HUDEP-2 (cell line): ENCODE results near the gene RIPOR3.

Source experiments
- DNase-seq, 76 experiments: peaks; one replicate each; lab custom pipeline; 2025; ENCODE audit not compliant: unreplicated experiment in 76 of 76; lab: John Stamatoyannopoulos, UW

Gene RIPOR3

GRCh38 chr20:50562262-50562701 lies 129.1 kb downstream of the RIPOR3 start:
- DNase-seq = no peak

- no peak for DNase-seq
Observed at GRCh38 chr20:50561379-50562078, 129.8 kb downstream of the RIPOR3 start.

GRCh38 chr20:50560867-50561266 lies 130.5 kb downstream of the RIPOR3 start:
- DNase-seq = no peak

GRCh38 chr20:50559856-50560638 lies 131.3 kb downstream of the RIPOR3 start:
- no peak for DNase-seq

- no peak for DNase-seq
Observed at GRCh38 chr20:50559149-50559548, 132.2 kb downstream of the RIPOR3 start.

- peak in 2 of 76 experiments; percentile 1 to 14 for DNase-seq
Observed at GRCh38 chr20:50558483-50558925, 132.8 kb downstream of the RIPOR3 start.

GRCh38 chr20:50557549-50558134 lies 133.7 kb downstream of the RIPOR3 start:
- no peak for DNase-seq

GRCh38 chr20:50555662-50556061 lies 135.7 kb downstream of the RIPOR3 start:
- peak in 3 of 76 experiments; percentile 4 to 17 (median 4) for DNase-seq

- DNase-seq = no peak
Observed at GRCh38 chr20:50554694-50555579, 136.4 kb downstream of the RIPOR3 start.

GRCh38 chr20:50552979-50553378 lies 138.4 kb downstream of the RIPOR3 start:
- no peak for DNase-seq

GRCh38 chr20:50551288-50551687 lies 140.1 kb downstream of the RIPOR3 start:
- DNase-seq = no peak

- DNase-seq = no peak
Observed at GRCh38 chr20:50550531-50550930, 140.8 kb downstream of the RIPOR3 start.

- no peak for DNase-seq
Observed at GRCh38 chr20:50548396-50548795, 142.9 kb downstream of the RIPOR3 start.

GRCh38 chr20:50547964-50548363 lies 143.4 kb downstream of the RIPOR3 start:
- no peak for DNase-seq

GRCh38 chr20:50546729-50547314 lies 144.5 kb downstream of the RIPOR3 start:
- DNase-seq = no peak

GRCh38 chr20:50545126-50545525 lies 146.2 kb downstream of the RIPOR3 start:
- no peak for DNase-seq

GRCh38 chr20:50543326-50543725 lies 148.0 kb downstream of the RIPOR3 start:
- no peak for DNase-seq

GRCh38 chr20:50541606-50542041 lies 149.7 kb downstream of the RIPOR3 start:
- no peak for DNase-seq

GRCh38 chr20:50540620-50541605 lies 150.4 kb downstream of the RIPOR3 start:
- DNase-seq = no peak
